ENCODE measurements around the gene DAPK1.

Gene DAPK1

GRCh38 chr9:87603854-87604490, 106.3 kb downstream of the DAPK1 start:
- DNase-seq (no peak), ATAC-seq (no peak)
- no peak overlapping the region for H3K27ac Mint-ChIP-seq
- no peak overlapping the region for H3K4me3 Mint-ChIP-seq
- peaks cover 7% of the 10 kb centered on the region for H3K9me3 Mint-ChIP-seq
- no peaks in the 10 kb centered on the region for H3K36me3 Mint-ChIP-seq (ENCODE audit: low read depth)
- peaks cover 14% of the 10 kb centered on the region for H3K27me3 Mint-ChIP-seq
- H3K4me1 Mint-ChIP-seq: peaks cover 11% of the 10 kb centered on the region

- Mint-ChIP-seq H3K27ac (no peak overlapping the region), H3K27me3 (peaks cover 14% of the 10 kb centered on the region), H3K4me1 (peaks cover 11% of the 10 kb centered on the region), H3K4me3 (no peak overlapping the region), H3K9me3 (peaks cover 7% of the 10 kb centered on the region), H3K36me3 (ENCODE audit: low read depth) (no peaks in the 10 kb centered on the region)
- ATAC-seq (no peak), DNase-seq (no peak)
Measured at GRCh38 chr9:87604886-87605588, 107.4 kb downstream of the DAPK1 start.

GRCh38 chr9:87605676-87606075, 108.0 kb downstream of the DAPK1 start:
- Mint-ChIP-seq H3K4me3 (no peak overlapping the region), H3K27ac (no peak overlapping the region), H3K4me1 (peaks cover 11% of the 10 kb centered on the region), H3K27me3 (peaks cover 14% of the 10 kb centered on the region), H3K36me3 (ENCODE audit: low read depth) (no peaks in the 10 kb centered on the region), H3K9me3 (peaks cover 7% of the 10 kb centered on the region)
- no peak for DNase-seq
- no peak for ATAC-seq

- H3K36me3 Mint-ChIP-seq (ENCODE audit: low read depth): no peaks in the 10 kb centered on the region
- no peak overlapping the region for H3K27ac Mint-ChIP-seq
- no peak overlapping the region for H3K4me3 Mint-ChIP-seq
Measured at GRCh38 chr9:87606841-87607521, 109.3 kb downstream of the DAPK1 start.

GRCh38 chr9:87607859-87608258, 110.2 kb downstream of the DAPK1 start:
- Mint-ChIP-seq H3K4me3 (no peak overlapping the region), H3K9me3 (peaks cover 7% of the 10 kb centered on the region), H3K4me1 (peaks cover 11% of the 10 kb centered on the region), H3K27me3 (peaks cover 14% of the 10 kb centered on the region), H3K36me3 (ENCODE audit: low read depth) (no peaks in the 10 kb centered on the region), H3K27ac (no peak overlapping the region)
- DNase-seq: no peak
- no peak for ATAC-seq

More at GRCh38 chr9:87606841-87607521, 109.3 kb downstream of the DAPK1 start:
- ATAC-seq (no peak), DNase-seq (no peak)
- peaks cover 7% of the 10 kb centered on the region for H3K9me3 Mint-ChIP-seq
- H3K27me3 Mint-ChIP-seq: peaks cover 14% of the 10 kb centered on the region
- peaks cover 11% of the 10 kb centered on the region for H3K4me1 Mint-ChIP-seq

- ATAC-seq (no peak), DNase-seq (no peak)
- peaks cover 14% of the 10 kb centered on the region for H3K27me3 Mint-ChIP-seq
- no peak overlapping the region for H3K27ac Mint-ChIP-seq
- H3K4me3 Mint-ChIP-seq: no peak overlapping the region
- peaks cover 7% of the 10 kb centered on the region for H3K9me3 Mint-ChIP-seq
- peaks cover 11% of the 10 kb centered on the region for H3K4me1 Mint-ChIP-seq
- H3K36me3 Mint-ChIP-seq (ENCODE audit: low read depth): no peaks in the 10 kb centered on the region
Measured at GRCh38 chr9:87609002-87609401, 111.3 kb downstream of the DAPK1 start.

- H3K9me3 Mint-ChIP-seq: peaks cover 7% of the 10 kb centered on the region
- H3K27me3 Mint-ChIP-seq: peaks cover 12% of the 10 kb centered on the region
- peaks cover 11% of the 10 kb centered on the region for H3K4me1 Mint-ChIP-seq
- H3K27ac Mint-ChIP-seq: no peak overlapping the region
- ATAC-seq (no peak), DNase-seq (no peak)
- H3K4me3 Mint-ChIP-seq: no peak overlapping the region
- H3K36me3 Mint-ChIP-seq (ENCODE audit: low read depth): no peaks in the 10 kb centered on the region
Measured at GRCh38 chr9:87609486-87609885, 111.8 kb downstream of the DAPK1 start.

- ATAC-seq (no peak), DNase-seq (no peak)
- H3K4me3 Mint-ChIP-seq: no peak overlapping the region
- H3K4me1 Mint-ChIP-seq: peaks cover 3% of the 10 kb centered on the region
- no peak overlapping the region for H3K27ac Mint-ChIP-seq
- peaks cover 4% of the 10 kb centered on the region for H3K27me3 Mint-ChIP-seq
- no peaks in the 10 kb centered on the region for H3K36me3 Mint-ChIP-seq (ENCODE audit: low read depth)
- H3K9me3 Mint-ChIP-seq: peaks cover 7% of the 10 kb centered on the region
Measured at GRCh38 chr9:87610200-87611155, 112.8 kb downstream of the DAPK1 start.

- no peak for ATAC-seq
- no peak for DNase-seq
- Mint-ChIP-seq H3K36me3 (ENCODE audit: low read depth) (no peaks in the 10 kb centered on the region), H3K27ac (no peak overlapping the region), H3K27me3 (no peaks in the 10 kb centered on the region), H3K4me3 (no peak overlapping the region), H3K9me3 (peaks cover 7% of the 10 kb centered on the region), H3K4me1 (no peaks in the 10 kb centered on the region)
Measured at GRCh38 chr9:87611776-87612175, 114.1 kb downstream of the DAPK1 start.

- H3K4me3 Mint-ChIP-seq: no peak overlapping the region
- peaks cover 10% of the 10 kb centered on the region for H3K9me3 Mint-ChIP-seq
- H3K27me3 Mint-ChIP-seq: no peaks in the 10 kb centered on the region
- H3K27ac Mint-ChIP-seq: no peak overlapping the region
- no peaks in the 10 kb centered on the region for H3K36me3 Mint-ChIP-seq (ENCODE audit: low read depth)
- no peaks in the 10 kb centered on the region for H3K4me1 Mint-ChIP-seq
- ATAC-seq (no peak), DNase-seq (no peak)
Measured at GRCh38 chr9:87612536-87612935, 114.9 kb downstream of the DAPK1 start.

GRCh38 chr9:87613265-87614111, 115.8 kb downstream of the DAPK1 start:
- ATAC-seq (no peak), DNase-seq (no peak)
- peaks cover 8% of the 10 kb centered on the region for H3K9me3 Mint-ChIP-seq
- no peaks in the 10 kb centered on the region for H3K4me1 Mint-ChIP-seq
- H3K27ac Mint-ChIP-seq: no peak overlapping the region
- no peaks in the 10 kb centered on the region for H3K36me3 Mint-ChIP-seq (ENCODE audit: low read depth)
- H3K27me3 Mint-ChIP-seq: no peaks in the 10 kb centered on the region
- H3K4me3 Mint-ChIP-seq: no peak overlapping the region

- Mint-ChIP-seq H3K27me3 (peaks cover under 1% of the 10 kb centered on the region), H3K4me1 (no peaks in the 10 kb centered on the region), H3K9me3 (peaks cover 9% of the 10 kb centered on the region), H3K27ac (no peak overlapping the region), H3K36me3 (ENCODE audit: low read depth) (no peaks in the 10 kb centered on the region), H3K4me3 (no peak overlapping the region)
- ATAC-seq (no peak), DNase-seq (no peak)
Measured at GRCh38 chr9:87614397-87614796, 116.7 kb downstream of the DAPK1 start.

GRCh38 chr9:87615136-87615535, 117.5 kb downstream of the DAPK1 start:
- ATAC-seq (no peak), DNase-seq (no peak)
- Mint-ChIP-seq H3K9me3 (peaks cover 12% of the 10 kb centered on the region), H3K4me1 (no peaks in the 10 kb centered on the region), H3K36me3 (ENCODE audit: low read depth) (no peaks in the 10 kb centered on the region), H3K27ac (no peak overlapping the region), H3K27me3 (peaks cover 2% of the 10 kb centered on the region), H3K4me3 (no peak overlapping the region)

All from activated naive CD8-positive, alpha-beta T cell treated with anti-CD3 and anti-CD28 coated beads, Interleukin-2, amount 50 U/mL, for 24 hours (primary cell).